OCI-LY3 (cell line): ENCODE results near the gene PPEF1.

Source experiments
- EZH2phosphoT487 ChIP-seq: fragments of 200-600 bp; shearing (Covaris generic); IDR thresholded peaks from 2 replicates; pipeline ENCODE4 v1.6.1; 2018; ENCODE audit warnings: antibody characterized with exemption, mixed run types, low read depth
- TF ChIP-seq, protein P1 (sequence below): fragments of 200-600, 300-600 bp; sonication (generic); IDR thresholded peaks from 2 replicates; pipeline ENCODE4 v1.5.1; 2014; ENCODE audit warnings: antibody characterized with exemption, low read length, low read depth

DNA sequence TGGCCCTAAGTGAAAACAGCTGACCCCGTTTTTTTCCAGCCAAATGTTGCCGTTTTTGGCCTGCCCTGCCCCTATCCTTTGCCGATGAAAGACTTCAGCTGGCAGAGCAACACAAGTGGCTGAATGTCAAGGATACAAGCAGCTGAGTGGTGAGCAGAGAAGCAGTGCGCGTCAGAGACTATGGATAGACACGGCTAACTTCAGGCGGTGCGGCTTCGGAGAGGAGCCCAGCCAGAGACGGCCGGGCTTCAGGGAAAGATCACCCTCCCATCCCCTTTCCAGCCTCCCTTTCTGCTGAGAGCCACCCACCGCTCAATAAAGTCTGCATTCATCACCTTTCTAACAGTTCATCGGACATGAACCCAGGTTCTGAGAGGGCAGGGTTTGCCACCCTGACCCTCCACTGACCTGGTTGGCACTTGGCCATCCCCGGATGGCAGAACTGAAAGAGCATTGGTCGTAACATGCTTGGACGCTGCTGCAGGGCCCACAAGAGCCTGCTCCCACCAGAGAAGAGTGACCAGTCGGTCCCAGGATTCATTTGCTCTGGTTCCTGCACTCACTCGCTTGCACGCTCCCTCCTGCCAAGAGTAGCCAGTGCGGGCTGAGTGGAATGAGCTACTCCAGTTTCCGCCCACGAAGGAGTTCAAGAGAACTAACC, 125.8 kb downstream of the PPEF1 start:
- TF ChIP-seq, protein P1, sequence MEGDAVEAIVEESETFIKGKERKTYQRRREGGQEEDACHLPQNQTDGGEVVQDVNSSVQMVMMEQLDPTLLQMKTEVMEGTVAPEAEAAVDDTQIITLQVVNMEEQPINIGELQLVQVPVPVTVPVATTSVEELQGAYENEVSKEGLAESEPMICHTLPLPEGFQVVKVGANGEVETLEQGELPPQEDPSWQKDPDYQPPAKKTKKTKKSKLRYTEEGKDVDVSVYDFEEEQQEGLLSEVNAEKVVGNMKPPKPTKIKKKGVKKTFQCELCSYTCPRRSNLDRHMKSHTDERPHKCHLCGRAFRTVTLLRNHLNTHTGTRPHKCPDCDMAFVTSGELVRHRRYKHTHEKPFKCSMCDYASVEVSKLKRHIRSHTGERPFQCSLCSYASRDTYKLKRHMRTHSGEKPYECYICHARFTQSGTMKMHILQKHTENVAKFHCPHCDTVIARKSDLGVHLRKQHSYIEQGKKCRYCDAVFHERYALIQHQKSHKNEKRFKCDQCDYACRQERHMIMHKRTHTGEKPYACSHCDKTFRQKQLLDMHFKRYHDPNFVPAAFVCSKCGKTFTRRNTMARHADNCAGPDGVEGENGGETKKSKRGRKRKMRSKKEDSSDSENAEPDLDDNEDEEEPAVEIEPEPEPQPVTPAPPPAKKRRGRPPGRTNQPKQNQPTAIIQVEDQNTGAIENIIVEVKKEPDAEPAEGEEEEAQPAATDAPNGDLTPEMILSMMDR: no peak
- TF ChIP-seq EZH2phosphoT487: no peak
